RWPE2 (cell line): ENCODE measurements around the gene KCNK15.

Experiments used
- ATAC-seq: fragments of 200-7000 bp; cut with Tn5 transposase; 3 replicates; pipeline ENCODE4 v1.9.1; 2021; ENCODE audit warnings: low read depth
- DNase-seq: peaks from one replicate; pipeline ENCODE4 v3.0.0-alpha.2; 2020; ENCODE audit warnings: low spot score
- H3K27ac ChIP-seq: fragments of 450-650 bp; 2 replicates; pipeline ENCODE4 v1.5.1; 2017; ENCODE audit warnings: mild to moderate bottlenecking; ENCODE audit not compliant: poor library complexity, severe bottlenecking
- H3K27me3 ChIP-seq: fragments of 250-450 bp; sonication (Bioruptor Pico); 2 replicates; pipeline ENCODE4 v1.5.1; 2021; ENCODE audit warnings: mild to moderate bottlenecking, moderate library complexity; ENCODE audit not compliant: insufficient read depth, poor library complexity, severe bottlenecking
- H3K36me3 ChIP-seq: fragments of 250-450 bp; sonication (Bioruptor Pico); 2 replicates; pipeline ENCODE4 v1.5.1; 2020; ENCODE audit warnings: low read depth, mild to moderate bottlenecking, moderate library complexity
- H3K4me1 ChIP-seq: fragments of 250-450 bp; sonication (Bioruptor Pico); 2 replicates; pipeline ENCODE4 v1.5.1; 2021; ENCODE audit warnings: mild to moderate bottlenecking, moderate library complexity; ENCODE audit not compliant: insufficient read depth, poor library complexity, severe bottlenecking
- H3K4me3 ChIP-seq: fragments of 250-450 bp; sonication (Bioruptor Pico); 2 replicates; pipeline ENCODE4 v1.5.1; 2021; ENCODE audit warnings: mild to moderate bottlenecking, moderate library complexity; ENCODE audit not compliant: severe bottlenecking
- H3K9me3 ChIP-seq: fragments of 250-450 bp; sonication (Bioruptor Pico); 2 replicates; pipeline ENCODE4 v1.5.1; 2021; ENCODE audit warnings: mild to moderate bottlenecking, moderate library complexity; ENCODE audit not compliant: severe bottlenecking
- TF ChIP-seq, protein P1 (sequence below): fragments of 450-650 bp; IDR thresholded peaks from one replicate; pipeline ENCODE4 v1.5.1; 2017; ENCODE audit warnings: mild to moderate bottlenecking, moderate library complexity; ENCODE audit not compliant: poor library complexity, severe bottlenecking

KCNK15 gene

GRCh38 chr20:44754554-44754953, 8.9 kb downstream of the KCNK15 start:
- Histone ChIP-seq H3K4me1 (no peaks in the 10 kb centered on the region), H3K4me3 (no peak overlapping the region), H3K27me3 (peaks cover 36% of the 10 kb centered on the region), H3K9me3 (no peaks in the 10 kb centered on the region), H3K27ac (no peak overlapping the region), H3K36me3 (no peaks in the 10 kb centered on the region)
- TF ChIP-seq, protein P1, sequence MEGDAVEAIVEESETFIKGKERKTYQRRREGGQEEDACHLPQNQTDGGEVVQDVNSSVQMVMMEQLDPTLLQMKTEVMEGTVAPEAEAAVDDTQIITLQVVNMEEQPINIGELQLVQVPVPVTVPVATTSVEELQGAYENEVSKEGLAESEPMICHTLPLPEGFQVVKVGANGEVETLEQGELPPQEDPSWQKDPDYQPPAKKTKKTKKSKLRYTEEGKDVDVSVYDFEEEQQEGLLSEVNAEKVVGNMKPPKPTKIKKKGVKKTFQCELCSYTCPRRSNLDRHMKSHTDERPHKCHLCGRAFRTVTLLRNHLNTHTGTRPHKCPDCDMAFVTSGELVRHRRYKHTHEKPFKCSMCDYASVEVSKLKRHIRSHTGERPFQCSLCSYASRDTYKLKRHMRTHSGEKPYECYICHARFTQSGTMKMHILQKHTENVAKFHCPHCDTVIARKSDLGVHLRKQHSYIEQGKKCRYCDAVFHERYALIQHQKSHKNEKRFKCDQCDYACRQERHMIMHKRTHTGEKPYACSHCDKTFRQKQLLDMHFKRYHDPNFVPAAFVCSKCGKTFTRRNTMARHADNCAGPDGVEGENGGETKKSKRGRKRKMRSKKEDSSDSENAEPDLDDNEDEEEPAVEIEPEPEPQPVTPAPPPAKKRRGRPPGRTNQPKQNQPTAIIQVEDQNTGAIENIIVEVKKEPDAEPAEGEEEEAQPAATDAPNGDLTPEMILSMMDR, result no peak
- ATAC-seq (0 out of 3 replicates have a peak, but pooled peaks have one; percentile 12), DNase-seq (no peak)

GRCh38 chr20:44756011-44756688, 10.5 kb downstream of the KCNK15 start:
- Histone ChIP-seq H3K27ac (no peak overlapping the region), H3K4me3 (no peak overlapping the region), H3K36me3 (no peaks in the 10 kb centered on the region), H3K27me3 (peaks cover 26% of the 10 kb centered on the region), H3K4me1 (no peaks in the 10 kb centered on the region), H3K9me3 (no peaks in the 10 kb centered on the region)
- peak; percentile 49 for DNase-seq
- ATAC-seq, result no peak
- TF ChIP-seq, protein P1, result no peak

DNA sequence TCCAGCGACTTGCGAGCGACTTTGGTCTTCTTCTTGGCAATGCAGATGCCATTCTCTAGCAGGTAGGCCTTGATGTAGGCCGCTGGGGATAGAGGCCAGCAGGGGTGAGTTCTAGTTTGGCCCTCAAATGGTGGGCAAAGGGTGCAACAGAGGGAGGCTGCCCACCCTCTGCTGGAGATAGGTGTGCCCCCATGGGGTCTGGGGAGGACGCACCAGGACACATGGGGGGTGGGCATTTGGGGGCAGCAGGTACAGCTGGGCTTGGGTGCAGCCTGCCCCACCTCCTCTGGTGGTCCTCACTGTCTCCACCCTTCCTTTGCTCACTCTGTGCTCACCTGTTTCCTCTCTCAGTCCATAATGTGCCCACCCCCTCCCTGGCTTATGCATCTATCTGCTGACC, 11.3 kb downstream of the KCNK15 start:
- ATAC-seq, result no peak
- Histone ChIP-seq H3K9me3 (no peaks in the 10 kb centered on the region), H3K27ac (no peak overlapping the region), H3K4me3 (no peak overlapping the region), H3K27me3 (peaks cover 18% of the 10 kb centered on the region), H3K36me3 (no peaks in the 10 kb centered on the region), H3K4me1 (no peaks in the 10 kb centered on the region)
- TF ChIP-seq, protein P1, result no peak
- DNase-seq, result peak; percentile 76

- peaks cover 6% of the 10 kb centered on the region for H3K27me3 ChIP-seq
- H3K4me3 ChIP-seq, result no peak overlapping the region
- no peak overlapping the region for H3K27ac ChIP-seq
- TF ChIP-seq, protein P1, result no peak
- no peak for DNase-seq
- no peaks in the 10 kb centered on the region for H3K36me3 ChIP-seq
- H3K4me1 ChIP-seq, result no peaks in the 10 kb centered on the region
- no peaks in the 10 kb centered on the region for H3K9me3 ChIP-seq
- ATAC-seq, result no peak
These were observed 12.8 kb downstream of the KCNK15 start for GRCh38 chr20:44758247-44759101.

DNA sequence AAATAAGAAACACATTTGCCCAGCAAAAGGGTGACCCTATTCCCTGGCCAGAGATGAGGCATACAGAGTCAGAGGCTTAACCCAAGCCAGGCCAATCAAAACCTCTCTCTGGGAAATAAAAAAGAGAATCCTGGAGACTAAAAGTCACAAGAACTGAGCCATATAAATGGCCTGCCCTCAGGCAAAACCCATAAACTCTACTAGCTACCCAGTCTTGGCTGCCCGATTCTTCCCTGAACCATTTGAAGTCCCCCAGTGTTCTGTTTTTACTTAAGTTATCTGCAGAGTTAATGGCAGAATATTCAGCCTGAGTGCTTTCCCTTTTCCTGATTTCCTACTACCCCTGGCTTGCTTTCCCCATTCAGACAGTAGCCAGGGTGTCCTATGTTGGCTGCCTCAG, 13.9 kb downstream of the KCNK15 start:
- TF ChIP-seq, protein P1, result no peak
- DNase-seq (no peak), ATAC-seq (no peak)
- H3K27ac ChIP-seq, result no peak overlapping the region
- no peaks in the 10 kb centered on the region for H3K36me3 ChIP-seq
- no peak overlapping the region for H3K4me3 ChIP-seq
- peaks cover 10% of the 10 kb centered on the region for H3K27me3 ChIP-seq
- no peaks in the 10 kb centered on the region for H3K4me1 ChIP-seq
- H3K9me3 ChIP-seq, result no peaks in the 10 kb centered on the region
